ENCODE data around the gene ULK2.

ULK2 gene

DNA sequence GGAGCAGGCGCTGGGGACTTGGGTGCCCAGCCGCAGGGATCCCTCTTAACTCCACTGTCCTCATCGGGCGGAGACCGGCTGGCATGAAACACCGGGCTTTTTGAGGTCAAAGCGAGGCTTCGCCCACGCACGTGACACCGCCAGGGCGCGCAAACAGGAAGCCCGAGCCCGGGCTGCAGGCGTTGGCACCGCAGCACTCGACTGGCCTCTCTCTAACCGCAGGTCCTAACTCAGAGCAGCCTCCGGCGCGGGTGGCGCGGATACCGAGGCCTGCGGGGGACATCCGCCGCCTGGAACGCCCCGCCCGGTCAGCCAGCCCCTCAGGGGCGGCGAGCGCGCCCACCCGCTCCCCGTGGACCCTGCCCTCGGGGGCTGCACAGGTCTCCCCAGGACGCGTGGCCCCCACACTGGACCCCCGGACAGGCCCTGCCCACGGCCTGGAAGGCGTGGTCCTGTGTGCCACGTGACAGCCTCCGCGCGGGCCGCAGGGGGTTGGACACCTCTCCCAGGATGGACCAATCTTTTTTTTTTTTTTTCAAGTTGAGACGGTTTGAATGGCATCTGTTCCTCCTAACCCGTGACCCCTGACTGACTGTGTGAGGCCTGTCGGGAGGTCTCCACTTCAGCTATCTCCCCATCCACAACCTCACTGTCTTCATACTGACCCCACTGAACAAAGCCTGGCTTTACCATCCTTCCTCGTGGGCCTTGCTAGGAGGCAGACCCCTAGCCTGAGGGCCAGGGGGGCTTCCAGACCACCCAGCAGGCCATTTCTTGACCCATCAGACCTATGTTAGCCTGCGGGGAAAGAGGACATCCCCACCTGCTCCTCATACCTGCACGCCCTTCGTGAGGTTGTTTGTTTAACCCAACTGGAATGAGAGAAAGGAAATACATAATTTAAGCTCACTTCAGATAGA lies 143.0 kb downstream of the ULK2 start:
- Histone ChIP-seq H3K36me3 (ENCODE audit: insufficient read depth, low read length) (no peaks in the 10 kb centered on the region), H4K20me1 (ENCODE audit: insufficient read depth, low read length) (no peaks in the 10 kb centered on the region), H3K9me2 (ENCODE audit: low read depth, low read length) (no peaks in the 10 kb centered on the region), H3K9me3 (ENCODE audit: low read length) (no peaks in the 10 kb centered on the region), H3K4me2 (ENCODE audit: low read length) (peak overlapping the region; percentile 36; the same call in 1 of the 2 replicates), H3K4me3 (ENCODE audit: low read depth, low read length, poor library complexity, severe bottlenecking) (peak overlapping the region; percentile 34), H3K9ac (ENCODE audit: low read length) (no peak overlapping the region; the same call in 1 of the 2 replicates), H3F3A (ENCODE audit: insufficient read depth, low read length) (no peaks in the 10 kb centered on the region), H3K27ac (ENCODE audit: low read depth, low read length, poor library complexity, severe bottlenecking) (no peak overlapping the region), H3K27me3 (ENCODE audit: insufficient read depth, low read length) (no peaks in the 10 kb centered on the region; the same call in 1 of the 2 replicates), H3K79me2 (ENCODE audit: insufficient read depth, low read length) (no peaks in the 10 kb centered on the region), H3K4me1 (ENCODE audit: insufficient read depth, low read length, severe bottlenecking) (peaks cover 17% of the 10 kb centered on the region), H2AFZ (ENCODE audit: low read length) (no peak overlapping the region)
- TF ChIP-seq, protein P1, sequence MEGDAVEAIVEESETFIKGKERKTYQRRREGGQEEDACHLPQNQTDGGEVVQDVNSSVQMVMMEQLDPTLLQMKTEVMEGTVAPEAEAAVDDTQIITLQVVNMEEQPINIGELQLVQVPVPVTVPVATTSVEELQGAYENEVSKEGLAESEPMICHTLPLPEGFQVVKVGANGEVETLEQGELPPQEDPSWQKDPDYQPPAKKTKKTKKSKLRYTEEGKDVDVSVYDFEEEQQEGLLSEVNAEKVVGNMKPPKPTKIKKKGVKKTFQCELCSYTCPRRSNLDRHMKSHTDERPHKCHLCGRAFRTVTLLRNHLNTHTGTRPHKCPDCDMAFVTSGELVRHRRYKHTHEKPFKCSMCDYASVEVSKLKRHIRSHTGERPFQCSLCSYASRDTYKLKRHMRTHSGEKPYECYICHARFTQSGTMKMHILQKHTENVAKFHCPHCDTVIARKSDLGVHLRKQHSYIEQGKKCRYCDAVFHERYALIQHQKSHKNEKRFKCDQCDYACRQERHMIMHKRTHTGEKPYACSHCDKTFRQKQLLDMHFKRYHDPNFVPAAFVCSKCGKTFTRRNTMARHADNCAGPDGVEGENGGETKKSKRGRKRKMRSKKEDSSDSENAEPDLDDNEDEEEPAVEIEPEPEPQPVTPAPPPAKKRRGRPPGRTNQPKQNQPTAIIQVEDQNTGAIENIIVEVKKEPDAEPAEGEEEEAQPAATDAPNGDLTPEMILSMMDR (IDR thresholded peaks at IDR 0.05; ENCODE audit: low read length), result no peak
- no peak for TF ChIP-seq EZH2 (IDR thresholded peaks at IDR 0.05; ENCODE audit: borderline replicate concordance, low read length)

DNA sequence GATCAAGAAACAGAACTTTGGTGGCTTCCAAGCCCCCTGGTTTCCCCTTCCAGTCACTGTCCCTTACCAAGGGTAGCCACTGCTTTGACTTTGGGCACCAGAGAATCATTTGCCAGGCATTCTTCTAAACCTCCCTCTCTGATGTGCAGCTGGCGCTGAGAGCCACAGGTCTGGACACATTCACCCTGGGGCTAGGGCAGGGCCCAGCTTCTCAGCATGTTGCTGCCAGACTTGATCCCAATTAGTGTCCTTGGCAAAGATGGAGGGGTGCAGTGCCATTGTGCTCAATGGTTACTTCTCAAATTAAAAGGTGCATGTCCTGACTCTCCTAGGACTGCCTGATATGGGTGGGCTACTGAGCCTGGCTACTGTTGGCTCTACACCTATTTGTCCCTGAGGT lies 143.8 kb downstream of the ULK2 start:
- TF ChIP-seq, protein P1 (IDR thresholded peaks at IDR 0.05; ENCODE audit: low read length), result no peak
- no peak for TF ChIP-seq EZH2 (IDR thresholded peaks at IDR 0.05; ENCODE audit: borderline replicate concordance, low read length)
- H3K27ac ChIP-seq (ENCODE audit: low read depth, low read length, poor library complexity, severe bottlenecking), result no peak overlapping the region
- no peaks in the 10 kb centered on the region for H3F3A ChIP-seq (ENCODE audit: insufficient read depth, low read length)

More for the DNA sequence above, 143.8 kb downstream of the ULK2 start:
- H3K4me1 ChIP-seq (ENCODE audit: insufficient read depth, low read length, severe bottlenecking), result peaks cover 17% of the 10 kb centered on the region
- H3K9ac ChIP-seq (ENCODE audit: low read length), result no peak overlapping the region
- no peaks in the 10 kb centered on the region for H3K79me2 ChIP-seq (ENCODE audit: insufficient read depth, low read length)
- no peak overlapping the region for H2AFZ ChIP-seq (ENCODE audit: low read length)
- no peaks in the 10 kb centered on the region for H4K20me1 ChIP-seq (ENCODE audit: insufficient read depth, low read length)
- peak overlapping the region; percentile 34 for H3K4me3 ChIP-seq (ENCODE audit: low read depth, low read length, poor library complexity, severe bottlenecking)
- H3K4me2 ChIP-seq (ENCODE audit: low read length), result peak overlapping the region; percentile 36; the same call in 1 of the 2 replicates
- H3K36me3 ChIP-seq (ENCODE audit: insufficient read depth, low read length), result no peaks in the 10 kb centered on the region
- no peaks in the 10 kb centered on the region; the same call in 1 of the 2 replicates for H3K27me3 ChIP-seq (ENCODE audit: insufficient read depth, low read length)
- H3K9me2 ChIP-seq (ENCODE audit: low read depth, low read length), result no peaks in the 10 kb centered on the region
- no peaks in the 10 kb centered on the region for H3K9me3 ChIP-seq (ENCODE audit: low read length)

Measured in OCI-LY1 (cell line).